Left cardiac atrium (tissue), 4 donors: ENCODE results near the gene LYRM1. TPM values are rescaled to one million over a fixed set of nuclear protein-coding genes. Genes with fewer than 3 reads are reported as not detected.
"Not testable (repeated sequence)": the region's sequence is repeated elsewhere in the genome, so short reads cannot be mapped to it uniquely, and the experiment has no call there.

Experiments used
- ATAC-seq, 2 donors: fragments of 200-7000 bp; cut with Tn5 transposase; one replicate each; pipeline ENCODE4 v1.9.1; 2020; ENCODE audit warnings: mild to moderate bottlenecking in 2 of 2, moderate library complexity in 2 of 2
- DNase-seq: peaks from one replicate; pipeline ENCODE4 v3.0.0-alpha.2; 2020
- intact Hi-C, 2 donors: fragments of 100-400 bp; cut with DNase I; formaldehyde crosslinking; loops; one replicate each; pipeline versions ENCODE4 v1.14.1 to v1.15.1; 2022 to 2023
- total RNA-seq, 2 donors: library from RNA; stranded (reverse); fragmentation: NEBNext Ultra II Directional; extraction: Animal tissue kit (Norgen Biotek cat#: 25700); gene quantifications; one replicate each; pipeline ENCODE4 v1.2.1, GENCODE V29; 2021
- donor health status: DM: no; HTN: yes; CAD: no.
- donor health status: DM: no; HTN: yes; CAD: no; lungs with severe emphysema.
- donor health status: DM: yes; HTN: yes; CAD: no.
- donor health status: Dilated cardiomyopathy.

The LYRM1 gene
- total RNA-seq, 2 donors from 2014 or later: 32.6 TPM

DNA sequence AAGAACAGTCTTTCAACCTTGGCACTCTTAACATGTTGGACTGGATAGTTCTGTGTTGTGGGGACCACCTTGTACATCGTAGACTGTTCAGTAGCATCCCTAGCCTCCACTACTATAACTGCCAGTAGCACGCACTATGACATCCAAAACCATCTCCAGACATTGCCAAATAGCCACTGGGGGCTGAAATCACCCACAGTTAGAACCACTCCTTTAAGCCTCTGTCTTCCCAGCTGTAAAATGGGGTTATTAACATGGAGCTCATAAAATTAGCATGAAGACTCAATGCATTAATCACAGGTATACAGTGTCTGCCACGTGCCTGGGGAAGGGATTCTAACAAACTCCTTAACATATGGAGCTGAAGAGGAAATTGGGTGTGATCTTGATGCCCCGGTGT is 49.7 kb downstream of the LYRM1 start:
- intact Hi-C loops: no loop called here
- no peak for DNase-seq
- no peak for ATAC-seq

DNA sequence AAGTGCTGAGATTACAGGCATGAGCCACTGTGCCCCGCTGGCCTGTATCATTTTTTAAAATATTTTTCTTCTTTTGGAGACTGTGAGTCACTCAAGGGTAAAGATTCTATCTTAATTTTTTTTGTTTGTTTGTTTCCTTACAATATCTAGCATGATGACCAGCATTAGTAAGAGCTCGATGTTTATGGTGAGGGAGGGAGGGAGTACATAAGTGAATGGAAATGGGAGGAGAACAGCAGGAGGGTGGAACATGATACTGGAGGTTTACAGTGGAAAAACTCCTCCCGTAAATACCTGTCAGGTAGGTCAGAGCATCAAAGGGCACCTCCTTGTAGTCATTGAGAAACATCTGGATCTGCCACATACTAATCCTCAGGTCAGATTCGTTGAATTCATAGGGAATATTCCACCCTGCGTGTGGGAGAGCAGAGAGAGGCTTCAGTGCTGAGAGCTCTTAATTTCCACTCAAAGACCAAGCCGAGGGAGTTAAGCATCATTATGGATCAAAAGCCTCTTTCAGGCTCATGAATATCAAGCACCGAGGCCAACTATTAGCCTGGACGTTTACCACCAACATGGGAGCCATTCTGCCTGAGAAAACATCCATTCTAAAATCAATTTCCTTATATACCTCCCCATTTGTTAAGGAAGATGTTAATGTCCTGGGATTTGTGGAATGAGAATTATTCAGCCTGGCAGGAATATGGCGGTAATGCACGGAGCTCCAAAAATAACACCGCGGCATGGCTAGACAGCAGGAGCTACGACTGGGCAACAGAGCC is 51.8 kb downstream of the LYRM1 start:
- ATAC-seq: no peak
- intact Hi-C loops: no loop called here
- DNase-seq: no peak

DNA sequence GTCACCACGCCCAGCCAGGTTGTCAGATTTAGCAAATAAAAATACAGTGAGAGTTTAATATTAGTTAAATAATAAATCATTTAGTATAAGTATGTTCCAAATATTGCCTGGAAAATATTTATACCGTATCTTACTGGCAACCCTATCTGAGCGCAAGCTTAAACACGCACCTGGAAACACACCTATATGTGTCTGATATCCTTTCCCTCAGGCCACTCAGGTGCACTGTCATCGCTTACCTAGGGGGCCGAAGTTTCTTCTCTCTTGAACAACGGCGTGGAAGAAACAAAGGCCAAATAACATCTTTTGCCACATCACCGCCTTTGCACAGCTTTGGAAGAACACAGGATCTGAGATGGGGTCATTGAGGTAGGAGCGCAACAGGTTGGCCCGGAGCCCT is 54.0 kb downstream of the LYRM1 start:
- DNase-seq: no peak

DNA sequence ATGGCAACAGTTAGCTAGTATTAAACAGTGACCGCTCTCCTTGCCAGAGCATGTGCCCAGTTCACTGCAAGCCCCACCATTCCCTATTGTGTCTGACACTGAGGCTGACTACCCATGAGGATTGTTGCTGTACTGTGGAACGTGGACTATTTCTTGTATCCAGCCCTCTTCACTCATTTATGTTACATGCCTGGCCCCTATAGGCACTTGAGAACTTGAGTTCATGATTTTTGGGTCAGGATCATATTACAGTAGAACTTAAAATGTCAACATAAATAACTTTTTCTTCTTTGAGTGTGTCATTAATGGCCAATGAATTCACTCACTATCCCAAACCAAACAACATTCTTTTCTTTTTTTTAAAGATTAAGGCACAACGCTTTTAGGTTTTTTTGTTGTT is 55.7 kb downstream of the LYRM1 start:
- DNase-seq (no peak), ATAC-seq (no peak)
- intact Hi-C loops: no loop called here

More for the DNA sequence above, 54.0 kb downstream of the LYRM1 start:
- ATAC-seq: no peak
- intact Hi-C loops: no loop called here

DNA sequence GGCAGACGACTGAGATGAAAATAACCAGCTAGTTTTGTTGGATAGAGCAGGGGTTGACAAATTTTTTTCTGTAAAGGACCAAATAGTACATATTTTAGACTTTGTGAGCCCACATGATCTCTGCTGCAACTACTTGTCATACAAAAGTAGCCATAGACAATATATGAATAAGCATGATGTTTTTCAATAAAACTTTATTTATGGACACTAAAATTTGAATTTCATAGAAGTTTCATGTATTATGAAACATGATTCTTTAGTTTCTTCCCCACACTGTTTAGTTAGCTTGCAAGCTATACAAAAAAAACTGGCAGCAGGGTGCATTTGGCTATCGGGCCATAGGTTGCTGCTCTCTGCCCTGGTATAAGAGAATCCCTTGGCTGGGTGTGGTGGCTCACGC is 56.6 kb downstream of the LYRM1 start:
- ATAC-seq: no peak
- DNase-seq: no peak
- intact Hi-C loops: no loop called here

DNA sequence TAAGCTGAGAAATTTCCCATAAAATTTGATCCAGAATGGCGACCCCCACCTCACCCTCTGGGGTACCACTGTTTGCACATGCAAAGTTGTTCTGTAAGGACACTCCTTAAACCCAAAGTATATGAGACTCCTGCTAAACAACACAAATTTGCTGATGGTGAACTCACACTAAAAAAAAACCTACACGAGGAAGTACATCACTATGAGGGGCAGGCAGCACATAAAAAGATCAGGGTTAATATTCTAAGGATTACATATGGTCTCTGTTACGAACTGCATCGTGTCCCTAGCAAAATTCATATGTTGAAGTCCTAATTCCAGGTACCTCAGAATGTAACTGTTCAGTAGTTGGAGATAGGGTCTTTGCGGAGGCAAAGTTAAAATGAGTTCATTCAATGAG is 60.3 kb downstream of the LYRM1 start:
- intact Hi-C loops: no loop called here
- ATAC-seq: no peak

DNA sequence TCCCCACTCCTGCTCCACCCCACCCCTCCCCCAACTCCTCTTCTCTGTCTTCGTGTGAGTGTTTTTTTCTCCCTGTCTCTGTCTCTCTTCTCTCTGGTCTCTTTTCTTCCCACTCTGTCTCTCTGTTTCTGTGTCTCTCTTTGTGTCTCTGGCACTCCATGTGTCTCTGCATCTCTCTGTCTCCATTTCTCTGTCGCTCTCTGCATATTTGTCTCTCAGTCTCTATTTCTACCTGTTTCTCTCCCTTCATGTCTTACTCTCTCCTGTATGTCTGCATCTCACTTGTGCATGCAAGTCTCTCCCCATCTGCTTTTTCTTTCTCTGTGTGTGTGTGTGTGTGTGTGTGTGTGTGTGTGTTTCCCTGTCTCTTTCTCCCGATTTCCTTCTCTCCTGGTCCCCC is 68.2 kb downstream of the LYRM1 start:
- intact Hi-C loops: no loop called here
- DNase-seq (no peak), ATAC-seq (no peak)

More for the DNA sequence above, 60.3 kb downstream of the LYRM1 start:
- DNase-seq: no peak

DNA sequence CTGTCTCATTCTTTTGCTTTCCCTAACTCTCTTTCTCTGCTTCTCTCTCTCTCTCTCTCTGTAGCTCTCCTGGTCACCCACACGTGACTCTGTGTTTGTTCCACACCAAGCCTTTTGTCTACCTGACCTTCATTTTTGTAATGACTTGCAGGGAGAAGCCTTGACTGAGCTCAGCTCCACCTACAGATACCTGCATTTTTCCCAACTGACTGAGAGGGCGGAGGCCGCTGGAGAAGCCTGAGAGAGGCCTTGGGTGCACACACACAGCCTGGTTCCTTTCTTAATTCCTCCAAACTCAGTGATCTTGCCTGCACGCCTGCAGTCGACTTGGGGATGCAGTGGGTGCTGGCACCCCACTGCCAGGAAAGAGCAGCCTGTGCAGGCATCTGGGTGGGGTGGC is 68.8 kb downstream of the LYRM1 start:
- intact Hi-C loops: no loop called here
- ATAC-seq (no peak), DNase-seq (no peak)

DNA sequence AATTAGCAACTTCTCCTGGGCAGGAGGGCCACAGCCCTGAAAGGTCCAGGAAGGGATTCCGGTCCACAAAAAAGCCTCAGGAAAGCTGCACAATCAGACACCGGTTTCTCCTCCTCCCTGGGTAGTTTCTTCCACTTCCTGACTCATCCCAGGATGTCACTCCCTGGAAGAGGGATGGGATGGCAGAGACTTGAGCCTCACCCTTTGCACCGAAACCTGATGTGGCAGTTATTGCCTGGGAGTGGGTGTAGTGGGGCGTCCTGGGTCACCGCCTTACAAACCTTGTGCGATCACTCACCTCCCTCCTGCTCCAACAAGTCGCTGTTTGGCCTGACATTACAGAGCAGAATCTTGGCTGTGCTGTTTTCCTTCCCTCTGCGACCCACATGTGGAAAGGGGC is 70.8 kb downstream of the LYRM1 start:
- ATAC-seq (no peak), DNase-seq (no peak)
- intact Hi-C loops: no loop called here

DNA sequence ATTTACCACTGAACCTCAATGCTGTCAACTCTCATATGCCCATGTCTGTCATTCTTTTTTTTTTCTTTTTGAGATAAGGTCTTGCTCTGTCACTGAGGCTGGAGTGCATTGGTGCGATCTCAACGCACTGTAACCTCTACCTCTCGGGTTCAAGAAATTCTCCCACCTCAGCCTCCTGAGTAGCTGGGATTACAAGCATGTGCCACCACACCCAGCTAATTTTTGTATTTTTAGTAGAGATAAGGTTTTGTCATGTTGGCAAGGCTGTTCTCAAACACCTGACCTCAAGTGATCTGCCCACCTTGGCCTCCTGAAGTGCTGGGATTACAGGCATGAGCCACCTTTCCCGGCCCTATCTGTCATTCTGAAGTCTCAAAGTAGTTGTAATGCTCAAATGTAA is 72.6 kb downstream of the LYRM1 start:
- not testable (repeated sequence) for ATAC-seq

More for the DNA sequence above, 72.6 kb downstream of the LYRM1 start:
- DNase-seq, intact Hi-C loops: not testable (repeated sequence)

Other genes with a start within 250 kb of the LYRM1 start
- gene ACSM1, start 203.1 kb upstream of the LYRM1 start, total RNA-seq: not detected
- gene THUMPD1, start 159.0 kb upstream of the LYRM1 start, total RNA-seq: 10 to 100 TPM; 17.3 to 20.3 TPM
- gene ACSM3, start 136.8 kb upstream of the LYRM1 start, total RNA-seq: 10 to 100 TPM in 1 of 2 donors, 1 to 10 TPM in 1; 8.9 to 11.8 TPM
- 10 to 100 TPM in 1 of 2 donors, 1 to 10 TPM in 1; 7.2 to 10.9 TPM for gene ERI2, start 94.3 kb upstream of the LYRM1 start, total RNA-seq
- 1 to 10 TPM; 2.3 to 3.5 TPM for gene REXO5, start 94.2 kb upstream of the LYRM1 start, total RNA-seq
- gene DCUN1D3, start 413 bp upstream of the LYRM1 start, total RNA-seq: 10 to 100 TPM; 15.6 to 27.4 TPM